Dermis blood vessel endothelial cell (primary cell): Measurements from ENCODE around the gene DENND1A. TPM values are rescaled to one million over a fixed set of nuclear protein-coding genes. Genes with fewer than 3 reads are reported as not detected.

Source experiments
- DNase-seq: peaks from one replicate; pipeline ENCODE4 v3.0.0; 2010
- total RNA-seq: library from RNA; depleted of rRNA; stranded (reverse); fragments of >200 nt; gene quantifications from 2 replicates; pipeline ENCODE4 v1.2.3, GENCODE V29; 2014

The DENND1A gene
- total RNA-seq, 1 donor from 2014 or later: 9.5 TPM

GRCh38 chr9:123361731-123362510 is 568.0 kb downstream of the DENND1A start:
- DNase-seq: no peak

GRCh38 chr9:123361086-123361730 is 568.7 kb downstream of the DENND1A start:
- no peak for DNase-seq

- no peak for DNase-seq
These were observed 569.5 kb downstream of the DENND1A start for GRCh38 chr9:123360161-123361085.

GRCh38 chr9:123359546-123359945 is 570.4 kb downstream of the DENND1A start:
- no peak for DNase-seq

GRCh38 chr9:123359106-123359505 is 570.8 kb downstream of the DENND1A start:
- no peak for DNase-seq

- no peak for DNase-seq
These were observed 571.6 kb downstream of the DENND1A start for GRCh38 chr9:123358181-123358905.

GRCh38 chr9:123357743-123358059 is 572.2 kb downstream of the DENND1A start:
- DNase-seq: no peak

- no peak for DNase-seq
These were observed 572.8 kb downstream of the DENND1A start for GRCh38 chr9:123356851-123357742.

GRCh38 chr9:123355761-123356431 is 574.0 kb downstream of the DENND1A start, which contains the start of gene CRB2:
CRB2 (plus strand) TSS chr9:123356197; CDS start chr9:123356261, 64 bp downstream.
- no peak for DNase-seq

- no peak for DNase-seq
These were observed 575.0 kb downstream of the DENND1A start for GRCh38 chr9:123354806-123355508.

- DNase-seq: peak; percentile 79
These were observed 575.8 kb downstream of the DENND1A start for GRCh38 chr9:123353984-123354591.

GRCh38 chr9:123353041-123353440 is 576.9 kb downstream of the DENND1A start:
- DNase-seq: no peak

GRCh38 chr9:123350590-123351310 is 579.2 kb downstream of the DENND1A start:
- DNase-seq: no peak

GRCh38 chr9:123349691-123350480 is 580.0 kb downstream of the DENND1A start:
- DNase-seq: peak; percentile 78

GRCh38 chr9:123349033-123349432 is 580.9 kb downstream of the DENND1A start:
- DNase-seq: no peak

GRCh38 chr9:123348317-123348992 is 581.5 kb downstream of the DENND1A start:
- DNase-seq: no peak

GRCh38 chr9:123347289-123348060 is 582.5 kb downstream of the DENND1A start:
- DNase-seq: no peak
